AG09309 (cell line): ENCODE measurements around the gene NCLN.

Experiments
- DNase-seq: peaks from one replicate; pipeline ENCODE4 v3.0.0-alpha.2; 2010; ENCODE audit warnings: low read depth
- H3K4me3 ChIP-seq: 2 replicates; pipeline ENCODE4 v1.5.1; 2011; ENCODE audit warnings: mild to moderate bottlenecking, low read depth, low read length, moderate library complexity; ENCODE audit not compliant: control insufficient read depth
- CTCF ChIP-seq: IDR thresholded peaks from 2 replicates; pipeline ENCODE4 v1.5.1; 2011; ENCODE audit warnings: mild to moderate bottlenecking, low read depth, low read length, inconsistent platforms; ENCODE audit not compliant: insufficient read depth, control insufficient read depth; ENCODE audit errors: missing control alignments

Gene NCLN

GRCh38 chr19:3203805-3204645, 18.3 kb downstream of the NCLN start:
- TF ChIP-seq CTCF: no peak
- H3K4me3 ChIP-seq: no peak overlapping the region
- no peak for DNase-seq

- no peak for TF ChIP-seq CTCF
- no peak overlapping the region for H3K4me3 ChIP-seq
- no peak for DNase-seq
Measured at GRCh38 chr19:3204646-3205275, 19.0 kb downstream of the NCLN start.

- no peak for TF ChIP-seq CTCF
- no peak for DNase-seq
- H3K4me3 ChIP-seq: no peak overlapping the region
Measured at GRCh38 chr19:3206216-3206953, 20.7 kb downstream of the NCLN start.

GRCh38 chr19:3207461-3208242, 21.9 kb downstream of the NCLN start:
- DNase-seq: no peak
- no peak overlapping the region for H3K4me3 ChIP-seq
- no peak for TF ChIP-seq CTCF

GRCh38 chr19:3208317-3209207, 22.8 kb downstream of the NCLN start:
- TF ChIP-seq CTCF: no peak
- H3K4me3 ChIP-seq: no peak overlapping the region
- no peak for DNase-seq
